ENCODE results near the gene CCR5AS.

The CCR5AS gene

DNA sequence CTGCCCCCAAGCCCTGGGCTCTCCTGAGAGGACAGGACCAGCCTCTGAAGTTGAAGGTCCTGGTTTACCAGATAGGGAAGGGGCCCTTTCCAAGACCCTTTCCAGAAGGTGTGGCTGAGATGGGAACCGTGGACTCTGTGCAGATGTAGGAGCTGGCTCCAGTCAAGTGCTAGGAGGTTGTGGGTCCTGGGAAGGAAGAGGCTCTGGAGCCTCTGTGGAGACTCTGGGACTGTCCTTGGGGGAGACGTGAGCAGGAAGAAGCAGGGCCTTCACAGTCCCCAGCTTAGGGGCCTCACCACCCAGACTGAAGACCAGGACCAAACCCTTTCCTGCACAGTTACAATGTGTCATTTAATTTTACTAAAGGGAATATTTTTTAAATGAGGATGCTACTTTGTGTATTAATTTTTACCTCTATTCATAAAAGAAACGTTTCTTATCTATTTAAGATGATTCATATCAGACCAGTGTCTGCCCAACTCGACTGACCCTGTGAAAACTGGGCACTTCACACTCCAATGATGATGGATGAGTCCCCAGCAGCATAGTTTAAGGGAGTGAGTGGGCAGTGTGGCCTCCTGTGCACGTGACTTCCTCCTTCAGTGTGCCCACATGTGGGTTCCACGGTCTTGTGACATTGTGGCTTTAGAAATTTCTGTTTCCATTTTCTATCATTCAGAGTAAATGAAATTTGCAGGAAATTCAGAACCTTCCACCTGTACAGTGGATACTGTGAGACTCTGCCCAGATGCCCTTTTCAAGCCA lies 10.9 kb downstream of the CCR5AS start (continued):
- TF ChIP-seq RNF2 (IDR thresholded peaks at IDR 0.05; ENCODE audit: borderline replicate concordance, low read depth, low read length, missing control alignments, poor library complexity, severe bottlenecking) (no peak), RBBP5 (IDR thresholded peaks at IDR 0.05; ENCODE audit: borderline replicate concordance, low read depth, low read length) (no peak), RXRA (IDR thresholded peaks at IDR 0.05; ENCODE audit: insufficient read depth, low read depth, low read length) (no peak)
